BJ (cell line): ENCODE measurements around the gene RASSF8. TPM values are rescaled to one million over a fixed set of nuclear protein-coding genes. Genes with fewer than 3 reads are reported as not detected.

Source experiments
- CTCF ChIA-PET: fragments of 350-600 bp; formaldehyde crosslinking; extraction: SDS; loops from one replicate; lab custom pipeline; 2021; ENCODE audit warnings: antibody characterized with exemption, inconsistent platforms; lab: Yijun Ruan, JAX
- POLR2A ChIA-PET: fragments of 300-600 bp; sonication (Branson Sonifier 250); formaldehyde crosslinking; extraction: SDS; loops from one replicate; lab custom pipeline; 2021; ENCODE audit warnings: antibody characterized with exemption; lab: Charles Lee
- DNase-seq: peaks from one replicate; pipeline ENCODE4 v3.0.0-alpha.2; 2011; ENCODE audit warnings: low read depth
- H3K27me3 ChIP-seq: 2 replicates; pipeline ENCODE4 v1.6.0; 2011; ENCODE audit warnings: low read length; ENCODE audit not compliant: control insufficient read depth, insufficient read depth
- H3K36me3 ChIP-seq: 2 replicates; pipeline ENCODE4 v1.5.1; 2011; ENCODE audit warnings: low read length; ENCODE audit not compliant: control insufficient read depth, insufficient read depth
- H3K4me3 ChIP-seq: 2 replicates; pipeline ENCODE4 v1.5.1; 2011; ENCODE audit warnings: low read depth, mild to moderate bottlenecking, control low read depth, low read length
- polyA plus RNA-seq: library from polyadenylated mRNA; depleted of rRNA; stranded (reverse); fragments of >200 nt; gene quantifications from 2 replicates; pipeline ENCODE4 v1.2.3, GENCODE V29; 2011
- TF ChIP-seq, protein P1 (sequence below): IDR thresholded peaks from 2 replicates; pipeline ENCODE4 v1.5.1; 2011; ENCODE audit warnings: low read depth, mild to moderate bottlenecking, control low read depth, inconsistent platforms, low read length, moderate library complexity; ENCODE audit not compliant: insufficient read depth

Gene RASSF8
- polyA plus RNA-seq, 1 experiment: 35.8 TPM

DNA sequence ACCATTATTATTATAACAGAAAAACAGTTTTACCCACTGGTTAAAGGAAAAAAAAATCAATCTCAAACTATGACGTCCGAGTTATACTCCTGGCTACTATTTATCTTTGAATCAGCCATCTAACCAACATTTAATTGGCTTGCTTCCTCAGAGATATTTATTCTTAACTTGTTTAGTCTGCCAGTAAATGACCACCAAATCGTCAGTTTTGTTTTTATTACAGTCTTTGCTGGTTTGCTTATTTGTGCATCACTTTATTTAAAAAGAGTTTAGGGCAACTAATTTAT lies 71.2 kb downstream of the RASSF8 start:
- CTCF ChIA-PET: interaction anchor here (0.9 to 1.9 kb wide), 5 partner anchors 33 to 561 kb away, joined by 3 to 9 read pairs (median 3); no protein-coding TSS in a partner anchor
- POLR2A ChIA-PET: no interaction called here
- H3K36me3 ChIP-seq: no peaks in the 10 kb centered on the region
- H3K4me3 ChIP-seq: no peak overlapping the region
- no peaks in the 10 kb centered on the region for H3K27me3 ChIP-seq
- DNase-seq: no peak
- TF ChIP-seq, protein P1, sequence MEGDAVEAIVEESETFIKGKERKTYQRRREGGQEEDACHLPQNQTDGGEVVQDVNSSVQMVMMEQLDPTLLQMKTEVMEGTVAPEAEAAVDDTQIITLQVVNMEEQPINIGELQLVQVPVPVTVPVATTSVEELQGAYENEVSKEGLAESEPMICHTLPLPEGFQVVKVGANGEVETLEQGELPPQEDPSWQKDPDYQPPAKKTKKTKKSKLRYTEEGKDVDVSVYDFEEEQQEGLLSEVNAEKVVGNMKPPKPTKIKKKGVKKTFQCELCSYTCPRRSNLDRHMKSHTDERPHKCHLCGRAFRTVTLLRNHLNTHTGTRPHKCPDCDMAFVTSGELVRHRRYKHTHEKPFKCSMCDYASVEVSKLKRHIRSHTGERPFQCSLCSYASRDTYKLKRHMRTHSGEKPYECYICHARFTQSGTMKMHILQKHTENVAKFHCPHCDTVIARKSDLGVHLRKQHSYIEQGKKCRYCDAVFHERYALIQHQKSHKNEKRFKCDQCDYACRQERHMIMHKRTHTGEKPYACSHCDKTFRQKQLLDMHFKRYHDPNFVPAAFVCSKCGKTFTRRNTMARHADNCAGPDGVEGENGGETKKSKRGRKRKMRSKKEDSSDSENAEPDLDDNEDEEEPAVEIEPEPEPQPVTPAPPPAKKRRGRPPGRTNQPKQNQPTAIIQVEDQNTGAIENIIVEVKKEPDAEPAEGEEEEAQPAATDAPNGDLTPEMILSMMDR: no peak

DNA sequence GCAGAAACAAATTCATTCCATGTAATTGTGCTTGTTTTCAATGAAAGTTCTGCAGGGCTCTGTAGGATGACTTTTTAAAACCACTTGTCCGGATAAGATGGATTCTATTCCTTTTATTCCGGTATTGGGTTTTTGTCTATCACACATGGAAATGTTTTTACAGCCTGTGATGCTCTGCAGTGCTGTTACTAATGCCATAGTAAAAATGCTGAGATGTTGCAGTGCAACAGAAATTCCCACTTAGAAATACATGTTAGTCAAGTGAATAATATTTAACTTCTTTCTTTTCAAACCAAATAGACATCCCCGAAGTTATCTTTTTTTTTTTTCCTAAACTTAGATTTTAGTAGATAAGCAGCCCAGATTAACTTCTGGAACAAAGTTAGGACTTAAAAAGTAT lies 71.9 kb downstream of the RASSF8 start:
- H3K36me3 ChIP-seq: no peaks in the 10 kb centered on the region
- H3K4me3 ChIP-seq: no peak overlapping the region
- TF ChIP-seq, protein P1: no peak
- no peak for DNase-seq
- ChIA-PET CTCF (interaction anchor here (1.0 kb wide), 1 partner anchor 357 kb away, joined by 5 read pairs; no protein-coding TSS in a partner anchor), POLR2A (no interaction called here)
- no peaks in the 10 kb centered on the region for H3K27me3 ChIP-seq

DNA sequence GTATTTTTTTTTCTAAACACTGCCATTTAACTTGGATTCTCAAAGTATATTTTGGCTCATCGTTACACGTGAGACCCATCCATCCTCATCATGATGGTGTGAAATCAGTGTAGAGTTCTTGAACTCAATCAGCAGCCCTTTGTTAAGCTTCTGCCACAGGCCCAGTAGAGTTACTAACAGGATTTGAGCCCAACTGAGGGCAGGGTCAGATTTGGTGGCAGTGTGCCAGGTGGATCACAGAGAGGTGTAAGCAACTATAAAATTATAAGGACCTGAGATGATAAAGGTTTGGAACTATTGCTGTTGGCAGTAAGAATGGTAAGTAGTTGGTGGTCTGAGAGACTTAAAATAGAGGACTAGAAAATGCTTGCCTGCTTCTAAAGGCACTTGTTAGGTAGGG lies 72.8 kb downstream of the RASSF8 start:
- DNase-seq: no peak
- Histone ChIP-seq H3K36me3 (no peaks in the 10 kb centered on the region), H3K27me3 (no peaks in the 10 kb centered on the region), H3K4me3 (no peak overlapping the region)
- POLR2A ChIA-PET: no interaction called here
- TF ChIP-seq, protein P1: no peak
- CTCF ChIA-PET: interaction anchor here (0.6 to 2.1 kb wide), 5 partner anchors 72 to 772 kb away, joined by 3 to 12 read pairs (median 5); partner anchors contain the start of gene RASSF8

DNA sequence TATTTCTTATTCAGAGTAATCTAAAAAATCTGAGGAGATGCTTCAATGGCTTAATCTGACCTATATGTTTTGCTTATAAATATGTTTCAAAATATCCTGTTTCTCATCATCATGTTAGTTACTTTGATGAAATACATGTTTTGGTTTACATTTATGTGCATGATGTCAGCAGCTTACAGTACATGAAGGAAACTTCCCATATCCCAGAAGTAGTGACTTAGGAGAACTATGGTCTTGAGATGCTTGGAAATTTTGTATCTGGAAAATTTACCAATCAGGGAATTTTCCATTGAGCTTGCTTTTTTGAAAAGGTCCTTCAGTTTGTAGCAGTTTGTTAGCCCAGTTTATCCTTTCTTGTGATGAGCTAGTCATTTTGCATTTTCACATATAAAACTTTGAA lies 73.3 kb downstream of the RASSF8 start:
- DNase-seq: no peak
- Histone ChIP-seq H3K36me3 (no peaks in the 10 kb centered on the region), H3K4me3 (no peak overlapping the region), H3K27me3 (no peaks in the 10 kb centered on the region)
- TF ChIP-seq, protein P1: no peak
- CTCF ChIA-PET: interaction anchor here (1.9 to 2.1 kb wide), 2 partner anchors 72 to 354 kb away, joined by 6 to 12 read pairs; partner anchors contain the start of gene RASSF8
- POLR2A ChIA-PET: interaction anchor here (0.6 kb wide), 1 partner anchor 151 kb away, joined by 5 read pairs; no protein-coding TSS in a partner anchor

DNA sequence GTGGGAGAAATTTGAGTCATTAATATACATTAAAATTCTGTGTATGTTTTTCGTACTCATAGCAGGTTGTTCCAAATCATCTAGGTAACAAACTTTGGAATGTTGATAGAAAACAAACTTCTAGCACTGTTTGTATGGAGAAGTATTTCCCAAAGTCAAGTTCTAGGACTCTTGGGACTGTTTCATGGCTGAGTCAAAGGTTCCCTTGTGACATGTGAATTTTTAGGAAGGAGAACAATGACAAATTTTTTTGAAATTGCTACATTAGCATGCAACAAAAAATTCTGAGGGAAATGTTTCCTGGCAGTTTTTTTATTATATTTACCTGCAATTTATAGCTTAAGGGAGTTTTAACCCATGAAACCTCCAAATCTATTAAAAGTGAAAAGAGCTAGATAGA lies 73.8 kb downstream of the RASSF8 start:
- Histone ChIP-seq H3K27me3 (no peaks in the 10 kb centered on the region), H3K36me3 (no peaks in the 10 kb centered on the region), H3K4me3 (no peak overlapping the region)
- DNase-seq: no peak
- TF ChIP-seq, protein P1: no peak
- ChIA-PET CTCF (interaction anchor here (1.0 to 2.1 kb wide), 4 partner anchors 15 to 595 kb away, joined by 3 to 12 read pairs (median 4); partner anchors contain the start of gene RASSF8), POLR2A (interaction anchor here (0.6 kb wide), 1 partner anchor 151 kb away, joined by 5 read pairs; no protein-coding TSS in a partner anchor)
